Measurements from ENCODE around the gene IGFBP1.
"Not testable (repeated sequence)": the region's sequence is repeated elsewhere in the genome, so short reads cannot be mapped to it uniquely, and the experiment has no call there.

Gene IGFBP1

GRCh38 chr7:45888185-45888992 is at the start of gene IGFBP1:
Gene IGFBP1, plus strand, starts transcription at chr7:45888488. Its CDS starts 165 bp downstream, at chr7:45888653.
- DNase-seq: peak; percentile 11

- DNase-seq: not testable (repeated sequence)
Measured at GRCh38 chr7:45838852-45839251, 49.4 kb upstream of the IGFBP1 start.

DNA sequence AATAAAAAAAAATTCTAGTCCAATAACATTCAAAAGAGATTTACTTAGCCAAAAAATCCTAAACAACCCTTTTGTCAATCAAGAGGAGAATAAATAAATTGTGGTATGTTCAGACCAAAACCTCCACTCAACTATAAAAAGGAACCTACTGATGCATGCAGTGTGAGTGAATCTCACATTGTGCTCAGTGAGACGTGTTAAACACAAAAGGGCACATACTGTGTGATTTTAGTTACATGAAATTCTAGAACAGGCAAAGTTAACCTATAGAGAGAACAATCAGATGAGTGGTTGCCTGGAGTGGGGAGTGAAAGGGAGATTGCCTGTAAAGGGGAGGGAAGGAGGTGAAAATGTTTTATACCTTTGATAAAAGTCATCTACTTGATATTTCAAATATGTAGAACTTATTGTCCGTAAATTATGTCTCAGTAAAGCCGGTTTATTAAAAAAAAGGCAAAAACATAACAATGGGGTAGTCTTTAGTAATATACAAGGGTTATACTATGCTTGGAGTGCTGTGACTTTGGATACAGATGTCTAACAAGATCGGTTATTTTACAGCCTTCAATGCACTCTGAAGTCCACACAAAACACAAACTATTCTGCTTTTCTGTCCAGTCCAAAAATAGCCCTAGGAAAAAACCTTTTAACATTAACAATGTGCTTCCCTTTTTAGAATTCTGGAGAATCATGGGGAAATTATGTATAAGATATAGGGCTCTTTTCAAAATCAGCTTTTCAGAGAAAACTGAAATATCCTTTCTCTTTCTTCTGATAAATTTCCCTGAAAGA is 46.2 kb upstream of the IGFBP1 start:
- not testable (repeated sequence) for DNase-seq

DNA sequence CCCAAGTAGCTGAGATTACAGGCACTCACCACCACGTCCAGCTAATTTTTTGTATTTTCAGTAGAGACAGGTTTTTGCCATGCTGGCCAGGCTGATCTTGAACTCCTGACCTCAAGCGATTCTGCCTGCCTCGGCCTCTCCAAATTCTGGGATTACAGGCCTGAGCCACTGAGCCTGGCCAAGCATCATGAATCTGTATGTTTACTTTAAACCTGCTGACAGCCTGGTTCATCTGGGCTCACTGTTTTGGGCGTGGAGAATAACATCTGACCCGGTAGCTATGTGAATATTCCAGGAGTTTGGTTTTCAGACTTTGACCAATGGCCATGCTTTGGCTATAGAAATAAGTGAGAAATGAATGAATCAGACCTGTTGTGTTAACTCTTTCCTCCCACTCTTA is 41.8 kb upstream of the IGFBP1 start:
- DNase-seq: not testable (repeated sequence)

DNA sequence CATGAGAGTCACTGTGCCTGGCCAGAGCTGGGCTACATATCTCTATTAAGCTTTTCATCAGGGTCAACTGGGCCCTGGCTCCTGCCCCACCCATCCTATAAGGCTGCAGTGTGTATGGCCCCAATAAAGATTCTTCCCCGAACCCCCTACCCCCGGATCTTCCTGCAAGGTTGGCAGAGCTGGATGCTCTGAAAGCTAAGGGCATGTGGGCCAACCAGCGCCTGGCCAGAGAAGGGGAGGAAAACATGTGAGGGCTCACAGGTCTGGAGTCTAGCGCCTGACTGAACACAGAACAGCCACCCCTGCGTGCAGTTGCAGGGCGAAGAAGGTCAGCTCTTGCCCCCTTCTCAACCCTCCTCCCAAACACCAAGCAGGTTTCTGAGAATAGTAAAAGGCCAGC is 39.6 kb upstream of the IGFBP1 start:
- DNase-seq: not testable (repeated sequence)

DNA sequence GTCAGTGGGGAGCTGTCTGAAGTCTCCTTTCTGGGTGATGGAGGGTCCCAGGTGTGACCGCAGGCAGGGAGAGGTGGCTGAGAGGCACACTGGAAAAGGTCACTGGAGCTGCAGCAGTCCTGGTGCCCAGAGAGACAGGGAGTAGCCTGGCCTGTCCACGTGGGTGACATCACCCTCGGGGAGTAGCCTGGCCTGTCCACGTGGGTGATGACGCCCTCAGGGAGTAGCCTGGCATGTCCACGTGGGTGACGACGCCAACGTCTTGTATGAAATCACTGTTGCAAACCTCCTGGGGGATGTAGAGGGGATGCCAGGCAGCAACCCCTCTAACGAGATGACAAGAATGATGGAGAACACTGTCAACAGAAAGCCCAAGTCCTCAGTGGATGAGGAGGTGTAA is 35.3 kb upstream of the IGFBP1 start:
- not testable (repeated sequence) for DNase-seq

- not testable (repeated sequence) for DNase-seq
Measured at GRCh38 chr7:45853491-45853890, 34.8 kb upstream of the IGFBP1 start.

GRCh38 chr7:45855680-45856079 is 32.6 kb upstream of the IGFBP1 start:
- DNase-seq: not testable (repeated sequence)

- not testable (repeated sequence) for DNase-seq
Measured at GRCh38 chr7:45856888-45857287, 31.4 kb upstream of the IGFBP1 start.

DNA sequence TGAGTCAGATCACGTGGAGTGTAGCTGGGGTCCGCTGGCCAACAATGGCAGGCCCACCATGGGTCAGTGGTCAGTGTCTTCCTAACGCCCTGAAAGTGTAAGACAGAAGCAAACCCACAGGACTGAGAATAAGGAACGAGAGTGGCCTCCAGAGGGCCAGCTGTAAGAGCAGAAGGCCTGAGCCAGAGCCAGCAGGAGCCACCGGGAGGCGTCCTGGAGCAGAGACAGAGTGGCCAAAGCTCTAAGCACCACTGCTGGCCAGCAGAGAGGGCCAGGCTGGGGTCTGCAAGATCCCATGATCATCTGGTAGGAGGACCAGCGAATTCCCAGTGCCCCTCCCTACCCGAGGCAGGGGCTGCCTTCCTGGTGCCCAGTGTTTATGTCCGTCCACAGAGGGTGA is 24.6 kb upstream of the IGFBP1 start:
- no peak for DNase-seq

DNA sequence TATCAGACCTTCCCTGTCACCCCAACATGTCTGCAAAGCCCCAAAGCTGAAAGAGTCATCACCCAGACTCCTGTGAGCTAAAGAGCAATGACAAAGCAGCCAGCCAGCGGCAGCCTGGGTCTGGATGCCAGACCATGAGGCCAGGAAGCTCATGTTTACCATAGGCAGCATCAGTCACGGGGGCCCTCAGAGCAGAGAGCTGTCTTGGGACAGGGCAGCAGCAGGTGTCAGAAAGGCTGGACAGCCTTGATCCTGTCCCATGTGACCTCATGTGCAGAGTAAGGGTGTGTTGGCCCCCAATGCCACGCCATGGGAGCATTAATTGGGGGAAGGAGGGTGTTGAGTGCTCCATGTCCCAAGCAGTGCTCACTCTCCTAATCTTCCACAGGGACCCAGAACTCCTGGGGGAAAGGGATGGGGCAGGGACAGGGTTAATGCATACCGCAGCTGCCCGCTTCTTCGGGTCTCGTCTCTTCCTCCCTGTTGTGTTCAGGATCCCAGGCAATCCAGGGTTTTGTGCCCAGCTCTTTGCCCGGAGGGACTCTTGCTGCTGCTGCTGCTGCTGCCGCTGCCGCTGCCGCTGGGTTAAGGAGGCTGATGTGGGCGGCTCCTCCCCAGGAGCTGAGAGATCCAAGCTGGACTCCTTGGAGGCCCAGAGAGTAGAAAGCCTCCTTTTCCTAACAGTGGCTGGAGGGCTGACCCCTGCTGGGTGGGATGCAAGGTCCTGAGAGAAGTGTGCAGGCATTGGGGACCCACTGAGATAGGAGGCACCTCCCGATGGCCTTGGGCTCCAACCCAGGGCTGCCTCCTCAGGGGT is 22.5 kb upstream of the IGFBP1 start:
- no peak for DNase-seq

DNA sequence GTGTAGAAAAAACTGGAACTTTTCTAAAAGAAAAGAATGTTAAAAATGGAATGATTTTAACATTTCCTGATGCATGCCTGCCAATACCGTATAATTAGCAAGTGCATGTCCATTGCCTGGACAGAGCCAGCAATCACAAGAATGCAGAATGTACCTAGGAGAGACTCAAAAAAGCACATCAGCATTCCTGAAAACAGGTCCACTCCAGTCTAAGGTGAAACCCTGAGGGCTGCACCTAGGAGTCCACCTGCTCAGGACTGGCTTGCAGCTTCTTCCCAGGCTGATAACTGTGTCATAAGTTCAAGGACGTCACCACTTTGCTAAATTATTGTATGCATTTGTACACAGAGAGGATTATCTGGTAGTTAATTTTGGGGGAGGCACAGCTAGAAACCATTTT is 20.8 kb upstream of the IGFBP1 start:
- no peak for DNase-seq

DNA sequence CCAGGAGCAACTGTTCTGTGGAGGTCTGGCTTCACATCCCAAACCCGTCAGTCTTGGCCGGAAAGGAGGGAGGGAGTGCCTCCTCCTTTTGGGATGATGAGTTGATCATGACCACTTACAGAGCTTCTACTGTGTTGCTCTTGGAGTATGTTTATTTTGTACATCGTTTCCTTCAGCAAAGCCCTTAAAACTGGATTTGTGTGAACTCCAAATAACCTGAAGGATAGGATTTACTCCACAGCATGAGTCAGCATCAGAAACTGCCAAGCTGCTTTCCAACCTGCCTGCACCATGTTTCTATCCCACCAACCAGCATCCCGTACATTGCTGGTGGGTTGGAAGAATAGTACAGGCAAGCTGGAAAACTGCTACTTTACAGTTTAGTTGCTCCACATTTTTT is 18.9 kb upstream of the IGFBP1 start:
- DNase-seq: no peak

DNA sequence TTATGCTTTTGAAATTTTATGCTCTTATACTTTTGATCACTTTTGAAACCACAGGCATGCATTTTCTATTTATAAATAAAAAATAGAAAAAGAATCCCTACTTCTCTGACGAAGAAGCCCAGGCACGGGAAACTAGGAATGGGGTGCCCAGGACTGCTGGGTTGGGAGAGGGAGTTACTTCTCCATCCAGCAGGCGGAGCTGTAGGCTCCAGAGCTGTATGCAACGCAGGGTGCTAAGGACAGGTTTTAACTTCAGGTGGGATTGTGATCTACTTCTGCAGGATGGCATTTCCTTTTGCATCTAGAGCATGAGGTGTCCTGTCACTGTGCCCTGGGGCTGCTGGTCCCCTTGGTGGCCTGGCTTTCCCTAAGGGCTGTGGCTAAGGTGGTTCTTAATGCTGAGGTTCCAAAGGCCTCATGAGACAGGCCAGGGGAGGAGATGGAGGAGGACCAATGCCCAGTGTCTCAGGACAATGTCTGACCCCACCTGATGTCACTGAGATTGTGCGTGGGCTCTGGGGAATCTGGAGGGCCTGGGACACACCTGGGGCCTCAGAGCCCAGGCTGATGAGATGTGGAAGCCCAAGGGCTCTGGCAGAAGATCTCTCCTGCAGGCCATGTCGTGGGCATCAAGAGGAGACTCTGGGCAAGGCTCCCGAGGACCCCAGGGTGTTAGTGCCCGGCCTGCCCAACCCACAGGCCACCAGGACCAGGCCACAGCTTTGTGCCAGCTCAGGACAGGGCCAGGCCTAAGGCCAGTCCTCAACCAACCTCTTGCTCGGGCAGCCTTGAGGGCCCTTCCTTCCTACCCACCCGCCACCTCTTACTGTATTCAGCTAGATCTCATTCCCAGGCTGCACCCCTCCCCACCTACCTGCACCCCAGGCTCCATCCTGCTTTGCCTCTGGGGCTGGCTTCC is 15.9 kb upstream of the IGFBP1 start:
- no peak for DNase-seq

DNA sequence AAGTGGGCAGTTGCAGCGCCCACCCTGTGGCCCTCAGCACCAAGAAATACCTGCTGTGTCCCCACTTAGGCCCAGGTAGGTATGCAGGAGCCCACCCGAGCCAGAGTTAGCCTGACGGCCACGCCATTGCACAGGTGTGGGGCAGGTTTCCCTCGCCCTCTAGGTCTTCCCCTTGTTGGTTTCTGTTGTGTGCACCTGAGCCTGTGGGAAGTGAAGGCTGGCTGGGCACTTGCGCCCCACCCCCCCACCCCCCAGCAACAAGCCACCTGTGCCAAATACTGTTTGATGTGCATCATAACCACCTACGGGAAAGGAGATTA is 15.3 kb upstream of the IGFBP1 start, which contains the start of gene CCDC201:
CCDC201 (minus strand) TSS at position 48 of the 320 bp plus-strand sequence. CDS start 75 bp downstream, outside the sequence.
- no peak for DNase-seq

DNA sequence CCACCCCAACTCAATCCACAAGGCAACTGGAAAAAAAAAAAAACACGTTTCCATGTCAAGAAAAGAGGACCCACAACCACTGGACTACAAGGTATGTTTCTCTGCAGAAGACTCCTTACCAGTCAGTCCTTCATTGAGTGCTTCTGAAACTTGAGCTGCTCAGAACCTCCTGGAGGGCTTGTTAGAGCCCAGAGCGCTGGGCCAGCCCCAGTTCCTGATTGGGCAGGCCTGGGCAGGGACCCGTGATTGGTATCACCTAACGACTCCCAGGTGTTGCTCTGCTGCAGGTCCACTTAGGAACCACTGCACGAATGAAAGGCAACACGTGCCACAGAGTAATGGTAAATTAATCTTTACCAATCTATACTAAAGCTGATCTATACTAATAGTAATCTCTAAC is 14.9 kb upstream of the IGFBP1 start:
- DNase-seq: no peak

GRCh38 chr7:45874408-45875131 is 13.7 kb upstream of the IGFBP1 start:
- no peak for DNase-seq

DNA sequence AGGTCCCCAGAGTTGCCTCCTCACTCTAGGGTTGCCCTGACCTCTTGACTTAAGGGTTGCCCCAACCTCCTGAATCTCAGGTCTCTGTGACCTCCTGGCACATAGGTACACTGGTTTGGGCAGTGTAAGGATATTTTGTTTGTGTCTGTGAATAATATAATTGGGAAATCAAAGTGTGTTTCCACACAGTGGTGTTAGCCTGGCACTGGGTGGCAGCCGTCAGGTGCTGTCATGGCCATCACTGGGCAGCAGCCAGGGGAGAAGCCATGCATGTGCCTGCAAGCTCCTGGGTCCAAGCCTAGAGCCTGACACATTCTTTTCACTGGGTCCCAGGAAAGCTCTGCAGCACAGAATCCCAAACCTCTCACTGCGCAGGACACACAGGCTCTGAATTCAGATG is 11.8 kb upstream of the IGFBP1 start:
- no peak for DNase-seq

DNA sequence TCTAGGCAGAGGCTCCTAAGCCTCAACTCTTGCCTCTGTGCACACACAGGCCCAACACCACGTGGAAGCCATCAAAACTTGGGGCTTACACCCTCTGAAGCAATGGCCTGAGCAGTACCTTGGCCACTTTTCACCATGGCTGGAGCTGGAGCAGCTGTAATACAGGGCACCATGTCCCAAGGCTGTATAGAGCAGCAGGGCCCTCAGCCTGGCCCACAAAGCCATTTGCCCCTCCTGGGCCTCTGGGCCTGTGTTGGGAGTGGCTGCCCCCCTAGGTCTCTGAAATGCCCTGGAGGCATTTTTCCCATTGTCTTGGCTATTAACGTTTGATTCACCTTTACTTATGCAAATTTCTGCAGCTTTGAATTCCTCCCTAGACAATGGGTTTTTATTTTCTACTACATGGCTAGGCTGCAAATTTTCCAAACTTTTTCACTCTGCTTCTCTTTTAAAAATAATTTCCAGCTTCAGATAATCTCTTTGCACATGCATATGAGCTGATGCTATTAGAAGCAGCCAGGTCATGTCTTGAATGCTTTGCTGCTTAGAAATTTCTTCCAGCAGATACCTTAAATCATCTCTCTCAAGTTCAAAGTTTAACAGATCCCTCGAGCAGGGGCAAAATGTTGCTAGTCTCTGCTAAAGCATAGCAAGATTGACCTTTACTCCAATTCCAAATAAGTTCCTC is 9.7 kb upstream of the IGFBP1 start:
- no peak for DNase-seq

GRCh38 chr7:45880433-45880860 is 7.8 kb upstream of the IGFBP1 start:
- no peak for DNase-seq

DNA sequence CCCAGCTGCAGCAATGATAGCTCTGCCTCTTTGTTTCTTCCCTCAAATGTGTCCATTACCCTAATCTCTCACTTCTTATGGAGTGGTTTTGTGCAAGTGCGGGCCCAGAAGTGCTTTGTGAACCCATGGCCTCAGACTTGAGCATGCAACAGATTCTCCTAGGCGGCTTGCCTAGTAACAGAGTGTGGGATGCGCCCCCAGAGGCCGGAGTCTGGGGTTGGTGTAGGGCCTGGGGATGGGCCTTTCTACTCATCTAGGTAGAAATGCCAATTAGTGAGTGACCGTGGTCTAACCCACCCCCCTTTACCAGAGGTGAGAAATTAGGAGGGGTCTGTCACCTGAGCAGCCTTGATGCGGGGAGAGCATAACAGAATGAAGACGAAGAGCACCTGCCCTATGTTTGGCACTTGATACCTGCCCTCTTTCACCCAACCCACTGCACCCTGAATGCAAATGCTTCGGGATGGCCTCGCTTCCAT is 7.0 kb upstream of the IGFBP1 start:
- no peak for DNase-seq
